HepG2 (cell line): Measurements from ENCODE around the gene SPHK1. TPM values are rescaled to one million over a fixed set of nuclear protein-coding genes. Genes with fewer than 3 reads are reported as not detected.

ENCODE experiments used
- CCAR2 ChIP-seq: fragments of 200-400 bp; formaldehyde crosslinking; optimal IDR thresholded peaks from 2 replicates; pipeline ENCODE3; 2018; ENCODE audit warnings: low read depth, mild to moderate bottlenecking, low read length, moderate library complexity
- E2F1 ChIP-seq: sonication (generic); formaldehyde crosslinking; IDR thresholded peaks from 2 replicates; pipeline ENCODE4 v1.5.0; 2020; ENCODE audit warnings: missing genetic modification reagents
- ELF1 ChIP-seq: sonication (generic); formaldehyde crosslinking; IDR thresholded peaks from 2 replicates; pipeline ENCODE4 v1.4.0; 2020; ENCODE audit warnings: missing genetic modification reagents
- GATAD2A ChIP-seq: IDR thresholded peaks from 2 replicates; pipeline ENCODE4 v1.6.1; 2016
- HES4 ChIP-seq: sonication (generic); formaldehyde crosslinking; IDR thresholded peaks from 2 replicates; pipeline ENCODE4 v1.9.0; 2021; ENCODE audit warnings: mild to moderate bottlenecking, missing genetic modification reagents, borderline replicate concordance
- KLF16 ChIP-seq, 2 experiments: sonication (generic) in 1 of 2; formaldehyde crosslinking in 1 of 2; IDR thresholded peaks; 2 replicates each; pipeline versions ENCODE4 v1.6.1 to v1.8.0; 2016 to 2023; ENCODE audit warnings: missing genetic modification reagents in 2 of 2, missing compliant biosample characterization in 1 of 2
- NKX3-1 ChIP-seq: sonication (generic); formaldehyde crosslinking; IDR thresholded peaks from 2 replicates; pipeline ENCODE4 v1.5.0; 2020; ENCODE audit warnings: missing genetic modification reagents
- PAWR ChIP-seq: sonication (generic); formaldehyde crosslinking; IDR thresholded peaks from 2 replicates; pipeline ENCODE4 v1.4.0; 2020; ENCODE audit warnings: missing genetic modification reagents, mild to moderate bottlenecking, borderline replicate concordance
- PRPF4 ChIP-seq: fragments of 200-400 bp; formaldehyde crosslinking; IDR thresholded peaks from 2 replicates; pipeline ENCODE4 v1.6.1; 2016; ENCODE audit warnings: low read length, low read depth; ENCODE audit not compliant: poor library complexity, severe bottlenecking
- REPIN1 ChIP-seq: sonication (generic); formaldehyde crosslinking; IDR thresholded peaks from 2 replicates; pipeline ENCODE4 v1.8.0; 2022; ENCODE audit warnings: missing genetic modification reagents, low read depth, mild to moderate bottlenecking, borderline replicate concordance
- TAF15 ChIP-seq: fragments of 200-400 bp; formaldehyde crosslinking; IDR thresholded peaks from one replicate; pipeline ENCODE4 v1.6.1; 2018; ENCODE audit warnings: mild to moderate bottlenecking, low read depth, low read length; ENCODE audit not compliant: poor library complexity, severe bottlenecking
- TEF ChIP-seq: sonication (generic); formaldehyde crosslinking; IDR thresholded peaks from 2 replicates; pipeline ENCODE4 v1.5.0; 2020; ENCODE audit warnings: missing genetic modification reagents
- ZEB1 ChIP-seq: IDR thresholded peaks from 2 replicates; pipeline ENCODE4 v1.6.1; 2012; ENCODE audit warnings: mild to moderate bottlenecking, low read depth, inconsistent platforms; ENCODE audit not compliant: insufficient replicate concordance
- ZNF605 ChIP-seq: sonication (generic); formaldehyde crosslinking; IDR thresholded peaks from 2 replicates; pipeline ENCODE4 v1.8.0; 2022; ENCODE audit warnings: mild to moderate bottlenecking, missing genetic modification reagents
- ZSCAN22 ChIP-seq: sonication (generic); formaldehyde crosslinking; IDR thresholded peaks from 2 replicates; pipeline ENCODE4 v1.4.0; 2020; ENCODE audit warnings: mild to moderate bottlenecking, missing genetic modification reagents
- ZXDC ChIP-seq: sonication (generic); formaldehyde crosslinking; IDR thresholded peaks from 2 replicates; pipeline ENCODE4 v1.5.0; 2020; ENCODE audit warnings: mild to moderate bottlenecking, missing genetic modification reagents
- polyA plus RNA-seq, 8 experiments: library from polyadenylated mRNA; depleted of rRNA in 3 of 8; stranded (reverse) in 7 of 8; unstranded in 1 of 8; fragments of >200 nt; fragmentation: Illumina TruSeq in 4 of 8; extraction: Trizol in 4 of 8; gene quantifications; 2 replicates each; pipeline versions ENCODE4 v1.2.1 to v1.2.3, GENCODE V29; 2011 to 2016; ENCODE audit warnings: low read depth in 4 of 8, missing spikeins in 1 of 8, mixed read lengths in 1 of 8; ENCODE audit not compliant: insufficient read depth in 1 of 8
- total RNA-seq, 5 experiments: library from RNA; depleted of rRNA; stranded (reverse); fragments of >200 nt; fragmentation: Illumina TruSeq; extraction: Trizol; gene quantifications; 2 replicates each; pipeline ENCODE4 v1.2.3, GENCODE V29; 2016; ENCODE audit warnings: low read depth in 1 of 5
- TF ChIP-seq, protein P1 (sequence below): sonication (generic); formaldehyde crosslinking; IDR thresholded peaks from 2 replicates; pipeline ENCODE4 v1.4.0; 2020; ENCODE audit warnings: missing genetic modification reagents
- TF ChIP-seq, protein P2 (sequence below): sonication (generic); formaldehyde crosslinking; IDR thresholded peaks from 2 replicates; pipeline ENCODE4 v1.8.1; 2022; ENCODE audit warnings: mild to moderate bottlenecking, missing genetic modification reagents

The SPHK1 gene
- total and polyA plus RNA-seq, 2 of the 13 experiments (the other 11 are each of a cell fraction or from before 2014, with no cell fraction given) = 129 to 160 TPM

DNA sequence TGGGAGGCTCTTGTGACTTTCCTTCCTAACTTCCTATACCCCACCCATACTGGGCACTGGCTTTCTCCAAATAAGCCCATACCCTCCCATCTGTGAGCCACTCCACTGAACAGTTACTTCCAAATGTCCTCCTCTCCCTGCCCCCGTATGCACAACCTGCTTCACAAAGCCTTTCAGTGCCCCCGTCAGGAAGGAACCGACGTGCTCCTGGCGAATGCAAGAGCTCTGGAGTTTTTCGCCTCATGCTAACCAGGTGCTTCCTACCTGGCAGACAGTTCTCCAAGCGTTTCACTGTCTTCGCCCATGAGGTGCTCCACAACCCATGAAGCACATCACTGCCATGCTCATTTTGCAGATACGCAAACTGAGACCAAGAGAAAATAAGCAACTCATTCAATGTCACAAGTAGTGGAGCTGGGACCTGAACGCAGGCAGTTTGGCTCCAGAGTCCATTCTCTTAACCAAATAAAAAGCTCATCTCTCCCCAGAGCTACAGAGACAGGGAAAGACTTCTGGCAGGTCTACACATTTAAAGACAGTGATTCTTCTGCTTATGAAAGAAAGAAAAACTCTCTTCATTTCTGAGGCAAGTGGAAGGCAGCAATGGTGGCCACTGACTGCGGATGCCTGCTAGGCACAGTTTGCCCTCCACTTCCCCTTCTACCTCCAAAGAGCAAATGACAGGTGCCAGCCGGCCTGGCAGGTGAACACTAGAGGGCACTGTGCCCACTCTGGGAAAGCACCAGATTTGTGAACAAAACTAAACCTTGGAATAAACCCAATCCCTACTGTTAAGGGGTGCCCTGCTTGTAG lies 23.8 kb downstream of the SPHK1 start (continued):
- TF ChIP-seq, protein P1, sequence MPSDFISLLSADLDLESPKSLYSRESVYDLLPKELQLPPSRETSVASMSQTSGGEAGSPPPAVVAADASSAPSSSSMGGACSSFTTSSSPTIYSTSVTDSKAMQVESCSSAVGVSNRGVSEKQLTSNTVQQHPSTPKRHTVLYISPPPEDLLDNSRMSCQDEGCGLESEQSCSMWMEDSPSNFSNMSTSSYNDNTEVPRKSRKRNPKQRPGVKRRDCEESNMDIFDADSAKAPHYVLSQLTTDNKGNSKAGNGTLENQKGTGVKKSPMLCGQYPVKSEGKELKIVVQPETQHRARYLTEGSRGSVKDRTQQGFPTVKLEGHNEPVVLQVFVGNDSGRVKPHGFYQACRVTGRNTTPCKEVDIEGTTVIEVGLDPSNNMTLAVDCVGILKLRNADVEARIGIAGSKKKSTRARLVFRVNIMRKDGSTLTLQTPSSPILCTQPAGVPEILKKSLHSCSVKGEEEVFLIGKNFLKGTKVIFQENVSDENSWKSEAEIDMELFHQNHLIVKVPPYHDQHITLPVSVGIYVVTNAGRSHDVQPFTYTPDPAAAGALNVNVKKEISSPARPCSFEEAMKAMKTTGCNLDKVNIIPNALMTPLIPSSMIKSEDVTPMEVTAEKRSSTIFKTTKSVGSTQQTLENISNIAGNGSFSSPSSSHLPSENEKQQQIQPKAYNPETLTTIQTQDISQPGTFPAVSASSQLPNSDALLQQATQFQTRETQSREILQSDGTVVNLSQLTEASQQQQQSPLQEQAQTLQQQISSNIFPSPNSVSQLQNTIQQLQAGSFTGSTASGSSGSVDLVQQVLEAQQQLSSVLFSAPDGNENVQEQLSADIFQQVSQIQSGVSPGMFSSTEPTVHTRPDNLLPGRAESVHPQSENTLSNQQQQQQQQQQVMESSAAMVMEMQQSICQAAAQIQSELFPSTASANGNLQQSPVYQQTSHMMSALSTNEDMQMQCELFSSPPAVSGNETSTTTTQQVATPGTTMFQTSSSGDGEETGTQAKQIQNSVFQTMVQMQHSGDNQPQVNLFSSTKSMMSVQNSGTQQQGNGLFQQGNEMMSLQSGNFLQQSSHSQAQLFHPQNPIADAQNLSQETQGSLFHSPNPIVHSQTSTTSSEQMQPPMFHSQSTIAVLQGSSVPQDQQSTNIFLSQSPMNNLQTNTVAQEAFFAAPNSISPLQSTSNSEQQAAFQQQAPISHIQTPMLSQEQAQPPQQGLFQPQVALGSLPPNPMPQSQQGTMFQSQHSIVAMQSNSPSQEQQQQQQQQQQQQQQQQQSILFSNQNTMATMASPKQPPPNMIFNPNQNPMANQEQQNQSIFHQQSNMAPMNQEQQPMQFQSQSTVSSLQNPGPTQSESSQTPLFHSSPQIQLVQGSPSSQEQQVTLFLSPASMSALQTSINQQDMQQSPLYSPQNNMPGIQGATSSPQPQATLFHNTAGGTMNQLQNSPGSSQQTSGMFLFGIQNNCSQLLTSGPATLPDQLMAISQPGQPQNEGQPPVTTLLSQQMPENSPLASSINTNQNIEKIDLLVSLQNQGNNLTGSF (CRISPR knock-in tag) = no peak
- TF ChIP-seq HES4 (CRISPR knock-in tag) (no peak), PAWR (CRISPR knock-in tag) (no peak), TAF15 (no peak), REPIN1 (CRISPR knock-in tag) (no peak), KLF16 (CRISPR knock-in tag; IDR thresholded peaks at IDR 0.05) (0 out of 4 replicates have a peak, but pooled peaks of 1 of the 2 experiments have one; percentile 23), ZSCAN22 (CRISPR knock-in tag) (no peak), E2F1 (CRISPR knock-in tag) (no peak), ELF1 (CRISPR knock-in tag) (peak; percentile 34; the same call in 1 of the 2 replicates), CCAR2 (no peak), ZEB1 (peak; percentile 71), PRPF4 (no peak), TEF (CRISPR knock-in tag) (no peak), ZXDC (CRISPR knock-in tag) (no peak), GATAD2A (CRISPR knock-in tag) (peak; percentile 66), ZNF605 (CRISPR knock-in tag) (no peak), NKX3-1 (no peak)
- TF ChIP-seq, protein P2, sequence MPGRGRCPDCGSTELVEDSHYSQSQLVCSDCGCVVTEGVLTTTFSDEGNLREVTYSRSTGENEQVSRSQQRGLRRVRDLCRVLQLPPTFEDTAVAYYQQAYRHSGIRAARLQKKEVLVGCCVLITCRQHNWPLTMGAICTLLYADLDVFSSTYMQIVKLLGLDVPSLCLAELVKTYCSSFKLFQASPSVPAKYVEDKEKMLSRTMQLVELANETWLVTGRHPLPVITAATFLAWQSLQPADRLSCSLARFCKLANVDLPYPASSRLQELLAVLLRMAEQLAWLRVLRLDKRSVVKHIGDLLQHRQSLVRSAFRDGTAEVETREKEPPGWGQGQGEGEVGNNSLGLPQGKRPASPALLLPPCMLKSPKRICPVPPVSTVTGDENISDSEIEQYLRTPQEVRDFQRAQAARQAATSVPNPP (CRISPR knock-in tag) = no peak
